HEK293T (cell line): ENCODE measurements around the gene HOXC11.

Experiments used
- CTCF ChIA-PET: fragments of 350-600 bp; formaldehyde crosslinking; extraction: SDS; loops from one replicate; lab custom pipeline; 2021; ENCODE audit warnings: antibody characterized with exemption, inconsistent platforms; lab: Yijun Ruan, JAX
- POLR2A ChIA-PET: fragments of 350-600 bp; formaldehyde crosslinking; extraction: SDS; loops from one replicate; lab custom pipeline; 2020; ENCODE audit warnings: antibody characterized with exemption, inconsistent platforms; lab: Yijun Ruan, JAX
- DNase-seq: peaks from one replicate; pipeline ENCODE4 v3.0.0; 2012; ENCODE audit warnings: mixed read lengths; ENCODE audit errors: extremely low spot score
- ARNT ChIP-seq: fragments of 450-650 bp; IDR thresholded peaks from 2 replicates; pipeline ENCODE4 v1.6.1; 2017; ENCODE audit warnings: mild to moderate bottlenecking
- BHLHE40 ChIP-seq: fragments of 450-650 bp; IDR thresholded peaks from 2 replicates; pipeline ENCODE4 v1.6.1; 2016; ENCODE audit warnings: mild to moderate bottlenecking, moderate library complexity, borderline replicate concordance
- CTBP1 ChIP-seq: fragments of 450-650 bp; IDR thresholded peaks from 2 replicates; pipeline ENCODE4 v1.6.1; 2016; ENCODE audit warnings: borderline replicate concordance
- ELF4 ChIP-seq: fragments of 450-650 bp; IDR thresholded peaks from 2 replicates; pipeline ENCODE4 v1.6.1; 2017; ENCODE audit warnings: antibody characterized with exemption
- FOXA1 ChIP-seq: fragments of 450-650 bp; IDR thresholded peaks from 2 replicates; pipeline ENCODE4 v1.6.1; 2016; ENCODE audit warnings: mild to moderate bottlenecking
- FOXK2 ChIP-seq: fragments of 450-650 bp; IDR thresholded peaks from 2 replicates; pipeline ENCODE4 v1.6.1; 2016; ENCODE audit warnings: mild to moderate bottlenecking
- FOXM1 ChIP-seq: fragments of 450-650 bp; IDR thresholded peaks from 2 replicates; pipeline ENCODE4 v1.6.1; 2017; ENCODE audit warnings: mild to moderate bottlenecking, borderline replicate concordance
- HDGF ChIP-seq: fragments of 450-650 bp; IDR thresholded peaks from 2 replicates; pipeline ENCODE4 v1.6.1; 2017; ENCODE audit warnings: antibody characterized with exemption, borderline replicate concordance
- L3MBTL2 ChIP-seq: fragments of 450-650 bp; conservative IDR thresholded peaks from 2 replicates; pipeline ENCODE4 v1.6.1; 2016; ENCODE audit warnings: mild to moderate bottlenecking
- LEF1 ChIP-seq: fragments of 450-650 bp; IDR thresholded peaks from 2 replicates; pipeline ENCODE4 v1.6.1; 2017; ENCODE audit warnings: mild to moderate bottlenecking, borderline replicate concordance
- NFRKB ChIP-seq: fragments of 450-650 bp; IDR thresholded peaks from 2 replicates; pipeline ENCODE4 v1.6.1; 2016; ENCODE audit warnings: mild to moderate bottlenecking, moderate library complexity
- SP1 ChIP-seq: fragments of 450-650 bp; IDR thresholded peaks from 2 replicates; pipeline ENCODE4 v1.6.1; 2017
- SUZ12 ChIP-seq: fragments of 450-650 bp; IDR thresholded peaks from 2 replicates; pipeline ENCODE4 v1.6.1; 2016; ENCODE audit warnings: mild to moderate bottlenecking
- TARDBP ChIP-seq: fragments of 450-650 bp; IDR thresholded peaks from 2 replicates; pipeline ENCODE4 v1.6.1; 2016
- ZNF384 ChIP-seq: fragments of 450-650 bp; IDR thresholded peaks from 2 replicates; pipeline ENCODE4 v1.6.1; 2016
- TF ChIP-seq, protein P1 (sequence below): fragments of 450-650 bp; IDR thresholded peaks from 2 replicates; pipeline ENCODE4 v1.6.1; 2016

HOXC11 gene

DNA sequence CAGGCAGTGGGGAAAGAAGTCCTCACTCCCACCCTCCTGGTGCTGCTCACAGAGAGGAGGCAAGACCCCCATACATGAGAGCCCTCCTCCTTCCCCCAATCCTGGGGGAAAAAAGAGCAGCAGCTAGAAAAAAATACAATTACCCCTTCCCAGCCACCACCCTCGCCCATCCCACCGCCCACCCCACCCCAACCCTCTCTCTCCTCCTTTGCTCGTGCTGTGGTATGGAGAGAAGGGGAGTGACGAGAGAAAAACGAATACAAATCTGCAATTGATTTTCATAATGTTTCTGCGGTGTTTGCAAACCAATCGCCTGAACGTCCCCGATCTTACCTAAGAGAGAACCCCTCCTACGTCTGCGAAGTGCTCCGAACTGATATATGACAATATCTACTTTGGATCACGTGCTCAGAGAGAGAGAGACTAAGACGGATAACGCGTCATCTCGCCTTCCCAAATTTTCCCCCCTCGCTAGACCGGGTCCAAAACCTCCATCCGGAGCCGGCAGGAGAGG lies at the start of gene HOXC11:
HOXC11 (plus strand) TSS at position 405 of the 514 bp plus-strand sequence. CDS start 116 bp downstream, outside the sequence.
- ChIA-PET CTCF (interaction anchor here (0.6 to 0.8 kb wide), 2 partner anchors 168 to 230 kb away, joined by 3 to 4 read pairs; no protein-coding TSS in a partner anchor), POLR2A (interaction anchor here (1.1 to 1.9 kb wide), 4 partner anchors 10 to 20 kb away, joined by 3 to 5 read pairs (median 4); partner anchors contain the start of gene HOXC10)
- DNase-seq, result no peak
- no peak for TF ChIP-seq FOXM1
- TF ChIP-seq BHLHE40, result no peak
- no peak for TF ChIP-seq NFRKB
- TF ChIP-seq SP1, result no peak
- no peak for TF ChIP-seq SUZ12
- TF ChIP-seq HDGF, result no peak
- peak; percentile 67 for TF ChIP-seq L3MBTL2

DNA sequence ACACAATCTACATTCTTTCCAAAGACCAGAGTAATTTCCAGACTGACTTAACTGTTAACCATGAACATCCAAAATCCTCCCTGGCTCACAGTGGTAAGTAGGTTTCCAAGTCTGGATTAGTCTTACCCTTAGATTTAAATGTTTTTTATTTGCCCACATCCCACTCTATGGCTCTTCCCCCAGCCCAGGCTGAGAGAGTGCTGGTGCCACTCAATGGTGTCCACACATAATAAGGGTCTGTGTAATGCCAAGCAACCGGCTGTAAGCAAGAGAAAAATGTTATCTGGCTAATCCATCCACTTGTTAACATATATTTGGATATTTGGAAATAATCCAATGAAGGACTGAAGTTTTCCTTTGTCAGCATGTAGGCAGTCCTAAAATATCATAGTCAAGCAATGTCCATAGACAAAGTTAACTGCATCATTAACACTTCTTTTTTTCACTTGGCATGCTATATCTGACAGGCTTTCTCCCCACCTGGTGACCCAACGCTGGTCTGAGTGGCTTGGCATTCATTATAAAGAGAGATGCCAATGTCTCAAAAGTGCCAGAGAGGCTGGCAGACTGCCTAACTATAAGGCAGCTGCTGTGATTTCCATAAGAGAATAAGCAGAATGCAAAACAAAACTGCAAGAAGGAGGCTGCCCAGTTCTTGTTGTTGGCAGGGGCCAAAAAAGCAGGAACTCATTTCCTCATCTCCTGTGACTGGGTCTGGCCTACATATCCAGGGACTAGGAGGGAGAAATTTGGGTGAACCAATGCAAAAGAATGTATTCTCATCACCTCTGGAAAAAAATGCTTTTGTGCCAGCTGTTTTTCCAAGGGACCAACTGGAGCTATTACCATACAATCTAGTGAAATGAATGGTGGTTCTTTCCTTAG lies 48.2 kb upstream of the HOXC11 start:
- TF ChIP-seq ZNF384, result no peak
- no peak for TF ChIP-seq FOXA1
- no peak for DNase-seq
- POLR2A ChIA-PET, result no interaction called here
- CTCF ChIA-PET, result no interaction called here

DNA sequence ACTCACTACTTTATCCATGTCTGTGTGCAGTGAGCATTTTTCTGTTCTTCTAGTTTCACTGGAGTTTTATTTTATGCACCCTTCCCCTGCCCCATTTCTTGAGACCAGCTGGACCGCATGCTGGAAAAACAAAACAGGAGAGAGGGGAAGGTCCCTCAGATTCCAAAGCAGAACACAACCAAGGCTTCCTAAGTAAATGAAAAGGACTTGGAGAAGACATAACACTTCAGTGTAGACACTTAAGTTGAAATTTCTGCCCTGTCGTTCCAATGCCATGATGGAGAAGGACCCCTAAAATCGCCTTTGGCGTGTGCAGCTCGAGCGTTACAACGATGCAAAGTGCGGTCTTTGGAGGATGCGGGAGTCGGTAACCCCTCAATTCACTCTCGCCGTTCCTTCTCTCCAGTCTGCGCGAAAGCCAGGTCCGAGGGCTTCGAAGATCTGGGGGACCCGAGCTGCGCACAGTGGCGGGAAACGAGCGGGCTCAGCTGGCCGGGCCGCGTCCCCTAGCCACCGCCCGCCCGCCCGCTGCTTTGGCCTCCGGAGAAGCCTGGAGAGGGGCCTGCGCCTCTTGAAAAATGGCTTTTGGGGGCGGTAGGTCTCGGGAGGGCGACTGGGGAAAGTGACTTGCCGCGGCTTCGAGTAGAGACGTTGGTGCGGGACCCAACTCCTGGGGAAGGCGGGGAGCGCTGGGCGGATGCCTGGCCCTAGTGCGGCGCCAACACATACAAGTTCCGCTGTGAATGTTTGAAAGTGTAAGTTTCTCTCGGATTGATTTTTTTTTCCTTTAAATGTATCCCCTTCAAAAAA lies 45.5 kb upstream of the HOXC11 start:
- CTCF ChIA-PET, result no interaction called here
- TF ChIP-seq ARNT (no peak), ZNF384 (no peak), SP1 (no peak), FOXK2 (no peak), FOXA1 (no peak), SUZ12 (no peak), TARDBP (no peak), HDGF (no peak), ELF4 (no peak), FOXM1 (no peak), LEF1 (no peak), NFRKB (no peak), CTBP1 (no peak), BHLHE40 (no peak), L3MBTL2 (no peak)
- TF ChIP-seq, protein P1, sequence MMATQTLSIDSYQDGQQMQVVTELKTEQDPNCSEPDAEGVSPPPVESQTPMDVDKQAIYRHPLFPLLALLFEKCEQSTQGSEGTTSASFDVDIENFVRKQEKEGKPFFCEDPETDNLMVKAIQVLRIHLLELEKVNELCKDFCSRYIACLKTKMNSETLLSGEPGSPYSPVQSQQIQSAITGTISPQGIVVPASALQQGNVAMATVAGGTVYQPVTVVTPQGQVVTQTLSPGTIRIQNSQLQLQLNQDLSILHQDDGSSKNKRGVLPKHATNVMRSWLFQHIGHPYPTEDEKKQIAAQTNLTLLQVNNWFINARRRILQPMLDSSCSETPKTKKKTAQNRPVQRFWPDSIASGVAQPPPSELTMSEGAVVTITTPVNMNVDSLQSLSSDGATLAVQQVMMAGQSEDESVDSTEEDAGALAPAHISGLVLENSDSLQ, result no peak
- POLR2A ChIA-PET, result no interaction called here
- no peak for DNase-seq

DNA sequence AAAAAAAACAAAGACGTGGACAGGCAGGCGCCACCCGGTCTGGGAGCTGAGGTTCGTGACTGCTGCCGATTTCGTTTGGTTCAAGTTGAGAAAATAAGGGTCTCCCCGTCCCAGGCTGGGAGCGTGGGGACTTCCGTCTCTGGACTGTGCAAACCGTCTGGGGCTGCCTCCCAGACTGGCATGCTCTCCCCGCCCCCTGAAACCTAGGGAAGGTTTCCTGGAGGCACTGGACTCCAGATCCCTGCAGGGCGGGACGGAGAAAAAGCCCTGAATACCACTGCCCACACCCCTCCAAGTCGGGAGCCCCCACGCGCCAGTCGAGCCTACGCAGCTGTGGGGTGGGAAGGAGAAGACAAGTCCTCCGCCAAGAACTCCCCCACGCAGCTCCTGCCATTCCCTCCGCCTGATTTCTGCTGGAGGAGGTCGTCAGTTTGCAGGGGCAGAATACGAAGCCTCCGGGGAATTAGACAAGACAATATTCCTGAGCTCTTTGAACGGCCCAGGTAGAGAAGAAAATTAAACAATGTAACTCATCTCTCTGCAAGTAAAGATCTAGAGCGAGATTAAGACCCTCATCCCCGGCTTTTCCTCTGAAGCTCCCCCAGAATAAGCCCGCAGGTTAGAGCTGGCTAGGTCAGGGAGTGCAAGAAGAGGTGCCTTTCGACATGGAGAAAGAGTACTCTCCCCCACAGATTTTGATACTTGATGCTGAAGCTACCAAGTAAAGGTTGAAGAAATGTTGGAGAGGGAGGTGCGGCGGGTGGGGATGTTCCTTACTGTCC lies 44.7 kb upstream of the HOXC11 start:
- ChIA-PET CTCF (interaction anchor here (0.5 to 1.1 kb wide), 2 partner anchors 10 to 185 kb away, joined by 3 read pairs; no protein-coding TSS in a partner anchor), POLR2A (no interaction called here)
- TF ChIP-seq ELF4, result no peak
- TF ChIP-seq ZNF384, result no peak
- no peak for TF ChIP-seq NFRKB
- TF ChIP-seq L3MBTL2, result no peak
- TF ChIP-seq, protein P1, result no peak
- no peak for TF ChIP-seq FOXK2
- no peak for TF ChIP-seq FOXM1
- no peak for TF ChIP-seq SUZ12
- TF ChIP-seq BHLHE40, result no peak
- no peak for TF ChIP-seq FOXA1
- TF ChIP-seq LEF1, result no peak
- TF ChIP-seq SP1, result no peak
- no peak for TF ChIP-seq ARNT
- no peak for TF ChIP-seq CTBP1
- no peak for DNase-seq

DNA sequence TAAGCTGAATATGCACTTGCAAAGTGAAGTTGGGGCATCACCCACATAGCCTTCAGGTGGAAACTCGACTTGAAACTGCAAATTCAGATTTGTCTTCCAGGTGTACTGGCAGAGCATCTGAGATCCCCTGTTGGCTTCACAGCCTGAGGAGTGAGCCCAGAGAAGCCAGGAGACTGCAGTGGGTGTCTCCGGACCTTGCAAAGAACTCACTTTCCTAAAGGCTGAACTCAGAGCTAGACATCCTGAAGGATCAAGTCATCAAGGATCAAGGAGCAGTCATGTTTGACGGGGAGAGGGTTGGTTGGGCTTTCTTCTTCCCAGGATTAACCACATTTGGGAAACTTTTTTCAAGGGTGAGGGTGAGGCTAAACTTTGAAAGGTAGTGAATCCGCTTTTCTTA lies 43.4 kb upstream of the HOXC11 start:
- TF ChIP-seq ELF4 (no peak), LEF1 (no peak), FOXK2 (no peak), NFRKB (no peak), ARNT (no peak), CTBP1 (no peak), BHLHE40 (no peak), ZNF384 (no peak), TARDBP (no peak), HDGF (no peak), FOXM1 (no peak), L3MBTL2 (no peak), SP1 (no peak), FOXA1 (no peak)
- TF ChIP-seq, protein P1, result no peak
- ChIA-PET POLR2A (interaction anchor here (0.6 kb wide), 1 partner anchor 50 kb away, joined by 3 read pairs; no protein-coding TSS in a partner anchor), CTCF (no interaction called here)
- no peak for DNase-seq
